Breast epithelium (tissue), 4 donors: ENCODE measurements around the gene EML1. TPM values are rescaled to one million over a fixed set of nuclear protein-coding genes. Genes with fewer than 3 reads are reported as not detected.

Source experiments
- DNase-seq, 2 donors: peaks; one replicate each; pipeline ENCODE4 v3.0.0-alpha.2; 2019; ENCODE audit warnings: low spot score in 2 of 2
- H3K27ac ChIP-seq, 2 donors: fragments of 200-600 bp; sonication (generic) in 1 of 2; one replicate each; pipeline ENCODE4 v1.5.1; 2016 to 2019; ENCODE audit warnings: mild to moderate bottlenecking in 1 of 2
- H3K27me3 ChIP-seq, 2 donors: fragments of 200-600 bp; sonication (generic) in 1 of 2; one replicate each; pipeline versions ENCODE4 v1.5.1 to v1.6.0; 2017 to 2019; ENCODE audit warnings: control low read depth in 1 of 2, mild to moderate bottlenecking in 1 of 2
- H3K36me3 ChIP-seq: fragments of 200-600 bp; one replicate; pipeline ENCODE4 v1.5.1; 2019
- H3K4me1 ChIP-seq, 2 donors: fragments of 200-600 bp; sonication (generic); one replicate each; pipeline ENCODE4 v1.5.1; 2016 to 2019; ENCODE audit warnings: control low read depth in 1 of 2
- H3K4me3 ChIP-seq, 3 donors: fragments of 200-600 bp; sonication (generic); 1 replicate in 2 of 3; 2 replicates in 1 of 3; pipeline ENCODE4 v1.5.1; 2016 to 2019; ENCODE audit warnings: mild to moderate bottlenecking in 3 of 3, moderate library complexity in 2 of 3
- H3K9me3 ChIP-seq, 2 donors: fragments of 200-600 bp; sonication (generic) in 1 of 2; one replicate each; pipeline ENCODE4 v1.5.1; 2016 to 2019; ENCODE audit warnings: control low read depth in 1 of 2
- POLR2A ChIP-seq: fragments of 450-650 bp; IDR thresholded peaks from one replicate; pipeline ENCODE4 v1.6.1; 2016; ENCODE audit warnings: antibody characterized with exemption, mild to moderate bottlenecking, moderate library complexity
- POLR2AphosphoS5 ChIP-seq, 3 donors: sonication (generic); formaldehyde crosslinking; IDR thresholded peaks; one replicate each; pipeline ENCODE4 v1.6.1; 2017; ENCODE audit warnings: antibody characterized with exemption in 3 of 3
- intact Hi-C: fragments of 100-400 bp; cut with DNase I; formaldehyde crosslinking; loops from one replicate; pipeline ENCODE4 v1.15.1; 2023; ENCODE audit warnings: low total_unique reads
- total RNA-seq, 3 donors: library from RNA; depleted of rRNA; stranded (reverse); fragments of >200 nt; gene quantifications; one replicate each; pipeline ENCODE4 v1.1.0, GENCODE V29; 2016
- TF ChIP-seq, protein P1 (sequence below), 3 donors: fragments of 450-650 bp; IDR thresholded peaks; one replicate each; pipeline ENCODE4 v1.5.1; 2016 to 2017; ENCODE audit warnings: antibody characterized with exemption in 3 of 3, mild to moderate bottlenecking in 3 of 3, moderate library complexity in 3 of 3

Gene EML1
- total RNA-seq, 3 donors from 2014 or later = 11.3 to 26.1 (median 25.9) TPM

DNA sequence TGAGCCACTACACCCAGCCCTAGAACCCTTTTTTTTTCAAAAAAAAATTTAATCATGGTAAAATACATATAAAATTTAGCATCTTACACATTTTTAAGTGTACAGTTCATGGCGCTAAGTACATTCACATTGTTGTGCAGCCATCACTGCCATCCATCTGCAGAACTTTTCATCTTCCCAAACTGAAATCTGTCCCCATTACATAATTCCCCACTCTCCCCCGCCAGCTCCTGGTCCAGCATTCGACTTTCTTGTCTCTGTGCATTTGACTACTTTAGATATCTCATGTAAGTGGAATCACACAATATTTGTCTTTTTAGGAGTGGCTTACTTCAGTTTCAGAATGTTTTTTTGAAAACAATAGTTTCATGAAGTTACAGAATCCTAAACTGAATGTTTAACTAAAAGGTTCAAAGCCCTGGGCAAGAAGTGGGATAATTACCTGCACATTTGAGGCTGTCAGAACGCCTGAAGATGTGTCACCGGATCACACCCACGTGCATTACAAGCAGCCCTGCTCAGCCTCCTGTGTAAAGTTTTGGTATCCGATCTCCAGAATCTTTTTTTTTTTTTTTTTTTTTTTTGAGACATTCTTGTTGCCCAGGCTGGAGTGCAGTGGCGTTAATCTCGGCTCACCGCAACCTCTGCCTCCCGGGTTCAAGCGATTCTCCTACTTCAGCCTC, 12.7 kb downstream of the EML1 start:
- Histone ChIP-seq H3K4me3 (no peak overlapping the region), H3K27me3 (no peaks in the 10 kb centered on the region), H3K27ac (no peak overlapping the region), H3K36me3 (no peaks in the 10 kb centered on the region), H3K9me3 (no peaks in the 10 kb centered on the region), H3K4me1 (no peaks in the 10 kb centered on the region)
- no peak for DNase-seq
- TF ChIP-seq POLR2A (no peak), POLR2AphosphoS5 (IDR thresholded peaks at IDR 0.05) (no peak)
- TF ChIP-seq, protein P1, sequence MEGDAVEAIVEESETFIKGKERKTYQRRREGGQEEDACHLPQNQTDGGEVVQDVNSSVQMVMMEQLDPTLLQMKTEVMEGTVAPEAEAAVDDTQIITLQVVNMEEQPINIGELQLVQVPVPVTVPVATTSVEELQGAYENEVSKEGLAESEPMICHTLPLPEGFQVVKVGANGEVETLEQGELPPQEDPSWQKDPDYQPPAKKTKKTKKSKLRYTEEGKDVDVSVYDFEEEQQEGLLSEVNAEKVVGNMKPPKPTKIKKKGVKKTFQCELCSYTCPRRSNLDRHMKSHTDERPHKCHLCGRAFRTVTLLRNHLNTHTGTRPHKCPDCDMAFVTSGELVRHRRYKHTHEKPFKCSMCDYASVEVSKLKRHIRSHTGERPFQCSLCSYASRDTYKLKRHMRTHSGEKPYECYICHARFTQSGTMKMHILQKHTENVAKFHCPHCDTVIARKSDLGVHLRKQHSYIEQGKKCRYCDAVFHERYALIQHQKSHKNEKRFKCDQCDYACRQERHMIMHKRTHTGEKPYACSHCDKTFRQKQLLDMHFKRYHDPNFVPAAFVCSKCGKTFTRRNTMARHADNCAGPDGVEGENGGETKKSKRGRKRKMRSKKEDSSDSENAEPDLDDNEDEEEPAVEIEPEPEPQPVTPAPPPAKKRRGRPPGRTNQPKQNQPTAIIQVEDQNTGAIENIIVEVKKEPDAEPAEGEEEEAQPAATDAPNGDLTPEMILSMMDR (IDR thresholded peaks at IDR 0.05) = no peak
- intact Hi-C loops = no loop called here

DNA sequence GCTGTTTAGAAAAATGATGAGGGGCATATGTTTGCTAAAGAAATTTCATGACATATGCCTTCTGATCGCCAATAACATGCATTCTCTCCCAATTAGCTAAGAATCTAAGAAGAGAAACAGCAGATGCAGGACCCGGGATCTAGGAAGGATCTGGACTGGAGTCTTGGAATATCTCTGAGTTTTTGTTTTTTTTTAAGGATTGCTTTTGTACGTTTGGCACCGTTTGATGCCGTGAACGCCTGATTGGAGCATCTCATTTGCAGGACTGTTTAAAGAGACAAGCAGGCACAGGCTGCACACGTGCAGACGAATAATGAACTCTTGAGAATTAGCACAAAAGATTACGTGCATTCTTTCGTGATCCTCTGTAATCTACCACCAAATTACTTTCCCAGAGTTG, 13.6 kb downstream of the EML1 start:
- Histone ChIP-seq H3K4me1 (no peaks in the 10 kb centered on the region), H3K4me3 (no peak overlapping the region), H3K27me3 (no peaks in the 10 kb centered on the region), H3K9me3 (no peaks in the 10 kb centered on the region), H3K36me3 (no peaks in the 10 kb centered on the region), H3K27ac (no peak overlapping the region)
- intact Hi-C loops = no loop called here
- no peak for DNase-seq
- TF ChIP-seq, protein P1 (IDR thresholded peaks at IDR 0.05) = no peak
- TF ChIP-seq POLR2AphosphoS5 (IDR thresholded peaks at IDR 0.05) (no peak), POLR2A (no peak)

DNA sequence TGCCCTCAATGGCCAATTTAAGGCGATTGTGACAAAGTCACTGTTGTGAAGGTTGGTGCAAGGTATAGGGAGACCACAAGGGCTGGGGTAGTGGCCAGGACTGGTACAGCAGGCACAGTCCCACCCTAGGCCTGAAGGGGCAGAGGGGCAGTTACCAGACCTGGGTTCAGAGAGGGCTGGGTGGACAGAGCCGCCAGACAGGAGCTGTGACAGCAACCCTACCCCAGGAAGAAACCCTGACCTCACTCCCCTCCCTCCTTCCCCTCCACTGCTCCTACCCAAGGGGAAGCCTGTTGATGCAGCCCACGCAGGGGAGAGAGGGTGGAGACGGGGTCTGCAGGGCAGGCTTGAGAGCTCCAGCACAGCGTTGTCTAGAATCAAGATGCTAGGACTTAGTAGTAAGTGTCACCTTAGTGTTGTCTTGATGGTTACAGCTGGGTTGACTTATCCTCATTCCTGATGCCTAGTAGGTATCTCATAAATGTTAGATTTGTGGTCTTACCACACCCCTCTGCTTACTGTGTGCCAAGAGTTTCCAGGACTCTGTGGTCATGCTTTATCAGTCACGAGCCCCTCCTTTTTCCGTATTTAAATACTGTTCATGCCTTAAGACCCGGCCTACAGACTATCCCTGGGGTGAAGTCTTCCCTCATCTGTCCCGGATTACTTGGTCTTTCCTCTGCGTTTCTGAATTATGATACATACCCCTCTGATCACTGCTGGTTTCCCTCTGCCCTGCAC, 14.4 kb downstream of the EML1 start:
- no peak for DNase-seq
- intact Hi-C loops = no loop called here
- TF ChIP-seq POLR2A = no peak

DNA sequence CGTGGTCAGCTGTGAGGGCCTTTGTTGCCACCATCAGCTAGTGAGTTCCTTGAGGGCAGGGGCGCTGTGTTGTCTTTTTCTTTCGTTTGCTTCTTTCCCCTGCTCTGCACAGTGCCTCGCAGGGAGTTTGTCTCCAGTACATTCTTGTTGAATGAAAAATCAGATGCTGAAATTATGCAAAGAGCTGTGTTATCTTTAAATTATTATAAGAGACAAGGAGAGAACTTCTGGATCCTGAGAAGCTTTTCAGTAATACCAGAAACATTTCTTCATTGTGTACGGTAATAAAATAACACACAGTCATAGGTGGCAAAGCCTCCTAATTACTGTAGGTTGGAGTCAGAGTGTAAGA, 14.9 kb downstream of the EML1 start:
- peak overlapping the region in 1 of 2 donors; percentile 39 for H3K27ac ChIP-seq
- DNase-seq = no peak

More for the DNA sequence above, 14.4 kb downstream of the EML1 start:
- H3K27me3 ChIP-seq = no peaks in the 10 kb centered on the region
- no peak overlapping the region for H3K4me3 ChIP-seq
- no peaks in the 10 kb centered on the region for H3K4me1 ChIP-seq
- no peaks in the 10 kb centered on the region for H3K36me3 ChIP-seq
- peak overlapping the region in 1 of 2 donors; percentile 39 for H3K27ac ChIP-seq
- H3K9me3 ChIP-seq = no peaks in the 10 kb centered on the region

DNA sequence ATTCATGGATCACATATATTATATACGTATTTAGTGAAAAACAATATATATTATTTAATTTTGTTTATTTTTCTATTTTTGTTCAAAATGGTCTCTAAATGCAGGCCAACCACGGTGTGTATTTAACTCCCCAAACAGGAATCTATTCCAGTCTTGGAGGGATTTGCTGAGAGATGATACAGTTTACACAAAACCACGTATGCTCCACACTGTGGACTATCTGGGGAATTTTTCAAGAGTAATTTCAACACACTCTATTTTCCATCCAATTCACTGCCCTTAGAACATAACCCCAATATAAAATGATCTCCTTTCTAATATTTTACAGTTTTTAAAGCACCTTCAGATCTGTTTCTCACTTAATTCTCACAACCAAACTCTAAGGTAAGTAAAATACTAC, 15.3 kb downstream of the EML1 start:
- no peaks in the 10 kb centered on the region for H3K4me1 ChIP-seq
- no peaks in the 10 kb centered on the region for H3K9me3 ChIP-seq
- peak overlapping the region in 1 of 2 donors; percentile 27 for H3K27ac ChIP-seq
- no peaks in the 10 kb centered on the region for H3K36me3 ChIP-seq
- intact Hi-C loops = no loop called here
- H3K4me3 ChIP-seq = no peak overlapping the region
- no peak for DNase-seq
- no peaks in the 10 kb centered on the region for H3K27me3 ChIP-seq
- TF ChIP-seq POLR2A = no peak
- TF ChIP-seq, protein P1 (IDR thresholded peaks at IDR 0.05) = no peak
- TF ChIP-seq POLR2AphosphoS5 (IDR thresholded peaks at IDR 0.05) = no peak

More for the DNA sequence above, 14.9 kb downstream of the EML1 start:
- intact Hi-C loops = no loop called here
- Histone ChIP-seq H3K4me3 (no peak overlapping the region), H3K4me1 (no peaks in the 10 kb centered on the region), H3K36me3 (no peaks in the 10 kb centered on the region), H3K27me3 (no peaks in the 10 kb centered on the region), H3K9me3 (no peaks in the 10 kb centered on the region)
- TF ChIP-seq POLR2AphosphoS5 (IDR thresholded peaks at IDR 0.05) (no peak), POLR2A (no peak)
- TF ChIP-seq, protein P1 (IDR thresholded peaks at IDR 0.05) = no peak
